ENCODE results near the gene F7. TPM values are rescaled to one million over a fixed set of nuclear protein-coding genes. Genes with fewer than 3 reads are reported as not detected.

F7 gene
- total and polyA plus RNA-seq, 5 donors from 2014 or later = not detected

DNA sequence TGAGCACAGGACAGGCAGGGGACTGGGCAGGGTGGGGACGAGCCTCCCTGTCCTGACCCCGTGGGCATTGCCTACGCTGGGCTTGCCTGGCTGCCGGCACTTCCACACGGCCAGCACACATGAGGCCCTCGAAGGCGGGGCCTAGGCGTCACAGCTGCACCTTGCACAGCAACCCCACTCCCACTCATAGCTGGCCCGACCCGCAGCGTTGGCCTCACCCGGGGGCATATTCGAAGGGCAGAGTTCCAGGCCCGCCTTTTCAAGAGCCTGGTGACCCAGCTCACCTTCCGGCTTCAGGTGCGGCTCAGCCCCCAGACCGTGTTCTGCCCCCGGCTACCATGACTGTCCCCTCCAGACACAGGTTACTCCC lies 36.0 kb downstream of the F7 start:
- Mint-ChIP-seq H3K9me3 (peaks cover 0 to 1% (median 0%) of the 10 kb centered on the region in 7 donors), H3K4me1 (no peaks in the 10 kb centered on the region), H3K27me3 (peaks cover 11% of the 10 kb centered on the region), H3K36me3 (no peaks in the 10 kb centered on the region), H3K4me3 (no peak overlapping the region), H3K27ac (no peak overlapping the region)
- no peak for DNase-seq
- H3K36me3 ChIP-seq (ENCODE audit: control insufficient read depth, insufficient read depth, low read length) = no peaks in the 10 kb centered on the region
- peaks cover 2% of the 10 kb centered on the region for H3K27me3 ChIP-seq (ENCODE audit: control insufficient read depth, insufficient read depth, low read length)
- ATAC-seq (ENCODE audit: low read depth in 2 of 2) = no peak
- no peak overlapping the region for H3K4me3 ChIP-seq (ENCODE audit: low read depth, low read length)
- H3K27ac ChIP-seq (ENCODE audit: insufficient read depth, low read length, poor library complexity, severe bottlenecking) = no peak overlapping the region
- H3K9me3 ChIP-seq (ENCODE audit: control insufficient read depth in 2 of 2, low read length in 2 of 2) = no peaks in the 10 kb centered on the region
- no peaks in the 10 kb centered on the region for H3K4me1 ChIP-seq (ENCODE audit: control insufficient read depth, insufficient read depth, low read length, poor library complexity, severe bottlenecking)

DNA sequence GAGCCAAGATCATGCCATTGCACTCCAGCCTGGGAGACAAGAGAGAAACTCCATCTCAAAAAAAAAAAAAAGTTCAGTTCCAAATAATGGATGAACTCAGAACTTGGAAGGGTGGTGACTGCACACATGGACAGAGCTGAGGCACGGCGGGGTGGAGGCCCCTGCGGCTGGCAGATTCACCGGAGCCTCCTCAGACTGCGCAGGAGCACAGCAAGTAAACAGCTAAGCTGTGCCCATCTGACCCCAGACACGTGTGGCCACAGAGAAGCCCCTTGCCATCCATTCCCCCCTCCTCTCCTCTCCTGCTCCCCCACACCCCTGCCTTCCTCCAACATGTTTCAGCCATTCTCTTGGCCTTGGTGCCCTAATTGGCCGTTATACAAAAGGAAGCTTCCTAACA lies 37.3 kb downstream of the F7 start:
- Mint-ChIP-seq H3K27ac (no peak overlapping the region), H3K4me1 (no peaks in the 10 kb centered on the region), H3K9me3 (no peaks in the 10 kb centered on the region), H3K36me3 (no peaks in the 10 kb centered on the region), H3K27me3 (peaks cover 5% of the 10 kb centered on the region), H3K4me3 (no peak overlapping the region)
- Histone ChIP-seq H3K4me3 (ENCODE audit: low read depth, low read length) (no peak overlapping the region), H3K27ac (ENCODE audit: insufficient read depth, low read length, poor library complexity, severe bottlenecking) (no peak overlapping the region), H3K27me3 (ENCODE audit: control insufficient read depth, insufficient read depth, low read length) (peaks cover 2% of the 10 kb centered on the region), H3K9me3 (ENCODE audit: control insufficient read depth in 2 of 2, low read length in 2 of 2) (no peaks in the 10 kb centered on the region), H3K36me3 (ENCODE audit: control insufficient read depth, insufficient read depth, low read length) (no peaks in the 10 kb centered on the region), H3K4me1 (ENCODE audit: control insufficient read depth, insufficient read depth, low read length, poor library complexity, severe bottlenecking) (no peaks in the 10 kb centered on the region)
- ATAC-seq (ENCODE audit: low read depth in 2 of 2) (no peak), DNase-seq (no peak)

GRCh38 chr13:113143466-113144254 lies 38.1 kb downstream of the F7 start:
- H3K9me3 ChIP-seq (ENCODE audit: control insufficient read depth in 2 of 2, low read length in 2 of 2) = no peaks in the 10 kb centered on the region
- H3K27me3 ChIP-seq (ENCODE audit: control insufficient read depth, insufficient read depth, low read length) = no peaks in the 10 kb centered on the region
- no peak overlapping the region for H3K4me3 ChIP-seq (ENCODE audit: low read depth, low read length)
- Mint-ChIP-seq H3K27me3 (peaks cover 5% of the 10 kb centered on the region), H3K36me3 (no peaks in the 10 kb centered on the region), H3K4me3 (no peak overlapping the region), H3K4me1 (no peaks in the 10 kb centered on the region), H3K9me3 (no peaks in the 10 kb centered on the region), H3K27ac (peak overlapping the region in 1 of 3 donors; percentile 69)
- H3K27ac ChIP-seq (ENCODE audit: insufficient read depth, low read length, poor library complexity, severe bottlenecking) = no peak overlapping the region
- DNase-seq = no peak
- ATAC-seq (ENCODE audit: low read depth in 2 of 2) = no peak
- no peaks in the 10 kb centered on the region for H3K4me1 ChIP-seq (ENCODE audit: control insufficient read depth, insufficient read depth, low read length, poor library complexity, severe bottlenecking)
- H3K36me3 ChIP-seq (ENCODE audit: control insufficient read depth, insufficient read depth, low read length) = no peaks in the 10 kb centered on the region

DNA sequence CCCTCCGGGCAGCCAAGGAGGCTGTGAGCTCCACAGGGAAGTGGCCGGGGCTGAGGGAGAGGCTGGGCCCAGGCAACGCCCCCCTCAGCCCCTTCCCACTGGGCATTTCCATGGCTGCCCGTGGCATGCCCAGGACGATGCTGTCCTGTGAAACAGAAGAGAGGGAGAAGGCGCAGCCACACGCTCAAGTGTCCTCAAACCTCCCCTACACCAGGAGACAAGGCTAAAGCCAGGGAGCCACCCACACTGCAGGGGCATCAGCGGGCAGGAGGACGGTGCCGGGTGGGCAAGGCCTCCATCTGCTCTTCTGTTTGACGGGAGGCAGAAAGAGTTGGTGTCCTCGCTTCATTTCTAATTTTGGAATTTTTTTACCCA lies 38.7 kb downstream of the F7 start:
- H3K4me3 ChIP-seq (ENCODE audit: low read depth, low read length) = no peak overlapping the region
- no peaks in the 10 kb centered on the region for H3K27me3 ChIP-seq (ENCODE audit: control insufficient read depth, insufficient read depth, low read length)
- no peak overlapping the region for H3K27ac ChIP-seq (ENCODE audit: insufficient read depth, low read length, poor library complexity, severe bottlenecking)
- no peaks in the 10 kb centered on the region for H3K36me3 ChIP-seq (ENCODE audit: control insufficient read depth, insufficient read depth, low read length)
- no peaks in the 10 kb centered on the region for H3K4me1 ChIP-seq (ENCODE audit: control insufficient read depth, insufficient read depth, low read length, poor library complexity, severe bottlenecking)
- peaks cover 2% of the 10 kb centered on the region for H3K27me3 Mint-ChIP-seq
- ATAC-seq (ENCODE audit: low read depth in 2 of 2) = no peak
- H3K4me3 Mint-ChIP-seq = no peak overlapping the region
- no peaks in the 10 kb centered on the region for H3K4me1 Mint-ChIP-seq
- H3K36me3 Mint-ChIP-seq = no peaks in the 10 kb centered on the region
- no peaks in the 10 kb centered on the region for H3K9me3 ChIP-seq (ENCODE audit: control insufficient read depth in 2 of 2, low read length in 2 of 2)
- DNase-seq = no peak
- no peak overlapping the region for H3K27ac Mint-ChIP-seq
- H3K9me3 Mint-ChIP-seq = no peaks in the 10 kb centered on the region

DNA sequence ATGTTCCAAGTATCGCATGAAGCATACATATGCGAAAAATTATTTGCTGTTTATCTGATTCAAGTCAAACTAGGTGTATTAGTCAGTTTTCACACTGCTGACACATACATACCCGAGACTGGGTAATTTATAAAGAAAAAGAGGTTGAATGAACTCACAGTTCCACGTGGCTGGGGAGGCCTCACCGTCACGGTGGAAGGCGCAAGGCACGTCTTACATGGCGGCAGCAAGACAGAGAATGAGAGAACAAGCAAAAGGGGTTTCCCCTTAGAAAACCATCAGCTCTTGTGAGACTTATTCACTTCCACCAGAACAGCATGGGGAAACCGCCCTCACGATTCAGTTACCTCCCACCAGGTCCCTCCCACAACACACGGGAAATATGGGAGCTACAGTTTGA lies 39.9 kb downstream of the F7 start:
- ATAC-seq (ENCODE audit: low read depth in 2 of 2) (no peak), DNase-seq (no peak)
- Mint-ChIP-seq H3K9me3 (no peaks in the 10 kb centered on the region), H3K27me3 (no peaks in the 10 kb centered on the region), H3K27ac (peak overlapping the region in 1 of 3 donors; percentile 39), H3K4me3 (no peak overlapping the region), H3K4me1 (no peaks in the 10 kb centered on the region), H3K36me3 (no peaks in the 10 kb centered on the region)
- no peaks in the 10 kb centered on the region for H3K36me3 ChIP-seq (ENCODE audit: control insufficient read depth, insufficient read depth, low read length)
- H3K9me3 ChIP-seq (ENCODE audit: control insufficient read depth in 2 of 2, low read length in 2 of 2) = no peaks in the 10 kb centered on the region
- H3K4me1 ChIP-seq (ENCODE audit: control insufficient read depth, insufficient read depth, low read length, poor library complexity, severe bottlenecking) = no peaks in the 10 kb centered on the region
- H3K4me3 ChIP-seq (ENCODE audit: low read depth, low read length) = no peak overlapping the region
- no peaks in the 10 kb centered on the region for H3K27me3 ChIP-seq (ENCODE audit: control insufficient read depth, insufficient read depth, low read length)
- no peak overlapping the region for H3K27ac ChIP-seq (ENCODE audit: insufficient read depth, low read length, poor library complexity, severe bottlenecking)

GRCh38 chr13:113145911-113146598 lies 40.5 kb downstream of the F7 start:
- Mint-ChIP-seq H3K4me1 (peaks cover 0 to under 1% (median 0%) of the 10 kb centered on the region in 4 donors), H3K27me3 (no peaks in the 10 kb centered on the region), H3K4me3 (no peak overlapping the region), H3K9me3 (no peaks in the 10 kb centered on the region), H3K36me3 (no peaks in the 10 kb centered on the region), H3K27ac (no peak overlapping the region)
- ATAC-seq (ENCODE audit: low read depth in 2 of 2) (no peak), DNase-seq (no peak)
- H3K36me3 ChIP-seq (ENCODE audit: control insufficient read depth, insufficient read depth, low read length) = no peaks in the 10 kb centered on the region
- no peaks in the 10 kb centered on the region for H3K9me3 ChIP-seq (ENCODE audit: control insufficient read depth in 2 of 2, low read length in 2 of 2)
- H3K4me1 ChIP-seq (ENCODE audit: control insufficient read depth, insufficient read depth, low read length, poor library complexity, severe bottlenecking) = no peaks in the 10 kb centered on the region
- no peak overlapping the region for H3K27ac ChIP-seq (ENCODE audit: insufficient read depth, low read length, poor library complexity, severe bottlenecking)
- H3K4me3 ChIP-seq (ENCODE audit: low read depth, low read length) = no peak overlapping the region
- H3K27me3 ChIP-seq (ENCODE audit: control insufficient read depth, insufficient read depth, low read length) = no peaks in the 10 kb centered on the region

- H3K27ac ChIP-seq (ENCODE audit: insufficient read depth, low read length, poor library complexity, severe bottlenecking) = no peak overlapping the region
- Mint-ChIP-seq H3K4me1 (peaks cover 0 to 2% (median 0%) of the 10 kb centered on the region in 4 donors), H3K4me3 (no peak overlapping the region), H3K9me3 (peaks cover 0 to 2% (median 0%) of the 10 kb centered on the region in 7 donors), H3K27me3 (no peaks in the 10 kb centered on the region), H3K27ac (no peak overlapping the region), H3K36me3 (no peaks in the 10 kb centered on the region)
- no peak overlapping the region for H3K4me3 ChIP-seq (ENCODE audit: low read depth, low read length)
- DNase-seq (no peak), ATAC-seq (ENCODE audit: low read depth in 2 of 2) (no peak)
- H3K36me3 ChIP-seq (ENCODE audit: control insufficient read depth, insufficient read depth, low read length) = no peaks in the 10 kb centered on the region
- peaks cover 1% of the 10 kb centered on the region for H3K4me1 ChIP-seq (ENCODE audit: control insufficient read depth, insufficient read depth, low read length, poor library complexity, severe bottlenecking)
- H3K9me3 ChIP-seq (ENCODE audit: control insufficient read depth in 2 of 2, low read length in 2 of 2) = no peaks in the 10 kb centered on the region
- no peaks in the 10 kb centered on the region for H3K27me3 ChIP-seq (ENCODE audit: control insufficient read depth, insufficient read depth, low read length)
These were observed 41.2 kb downstream of the F7 start for GRCh38 chr13:113146750-113147149.

GRCh38 chr13:113147206-113147605 lies 41.6 kb downstream of the F7 start:
- H3K27me3 ChIP-seq (ENCODE audit: control insufficient read depth, insufficient read depth, low read length) = no peaks in the 10 kb centered on the region
- Mint-ChIP-seq H3K4me3 (no peak overlapping the region), H3K4me1 (peaks cover 0 to 4% (median under 1%) of the 10 kb centered on the region in 4 donors)

More at GRCh38 chr13:113147206-113147605, 41.6 kb downstream of the F7 start:
- ATAC-seq (ENCODE audit: low read depth in 2 of 2) (no peak), DNase-seq (no peak)
- Histone ChIP-seq H3K27ac (ENCODE audit: insufficient read depth, low read length, poor library complexity, severe bottlenecking) (no peak overlapping the region), H3K9me3 (ENCODE audit: control insufficient read depth in 2 of 2, low read length in 2 of 2) (no peaks in the 10 kb centered on the region), H3K4me1 (ENCODE audit: control insufficient read depth, insufficient read depth, low read length, poor library complexity, severe bottlenecking) (peaks cover 6% of the 10 kb centered on the region), H3K4me3 (ENCODE audit: low read depth, low read length) (no peak overlapping the region), H3K36me3 (ENCODE audit: control insufficient read depth, insufficient read depth, low read length) (no peaks in the 10 kb centered on the region)
- Mint-ChIP-seq H3K36me3 (no peaks in the 10 kb centered on the region), H3K9me3 (peaks cover 0 to 2% (median 0%) of the 10 kb centered on the region in 7 donors), H3K27me3 (no peaks in the 10 kb centered on the region), H3K27ac (no peak overlapping the region)
